ENCODE results near the gene POLR2L. TPM values are rescaled to one million over a fixed set of nuclear protein-coding genes. Genes with fewer than 3 reads are reported as not detected.

POLR2L gene
- total RNA-seq, 1 experiment from 2014 or later = 211 TPM

DNA sequence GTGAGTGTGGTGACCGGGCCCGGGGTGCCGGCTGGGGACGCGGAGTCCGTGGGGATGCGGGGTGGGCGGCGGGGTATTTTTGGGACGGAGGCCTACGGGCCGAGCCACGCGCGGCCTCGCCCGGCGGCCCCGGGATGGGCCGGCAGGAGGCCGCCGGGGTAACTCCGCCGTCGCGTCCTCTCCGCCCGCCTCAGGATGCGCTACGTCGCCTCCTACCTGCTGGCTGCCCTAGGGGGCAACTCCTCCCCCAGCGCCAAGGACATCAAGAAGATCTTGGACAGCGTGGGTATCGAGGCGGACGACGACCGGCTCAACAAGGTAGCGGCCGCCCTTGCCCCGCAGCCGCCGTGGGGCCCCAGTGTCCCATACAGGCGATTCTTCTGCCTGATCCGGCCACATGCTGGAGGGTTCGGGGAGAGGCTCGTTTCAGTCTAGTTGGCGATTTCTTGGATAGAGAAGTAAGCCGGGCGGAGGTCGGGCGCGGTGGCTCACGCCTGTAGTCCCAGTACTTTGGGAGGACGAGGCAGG, 32.2 kb downstream of the POLR2L start (continued):
- TF ChIP-seq, protein P1, sequence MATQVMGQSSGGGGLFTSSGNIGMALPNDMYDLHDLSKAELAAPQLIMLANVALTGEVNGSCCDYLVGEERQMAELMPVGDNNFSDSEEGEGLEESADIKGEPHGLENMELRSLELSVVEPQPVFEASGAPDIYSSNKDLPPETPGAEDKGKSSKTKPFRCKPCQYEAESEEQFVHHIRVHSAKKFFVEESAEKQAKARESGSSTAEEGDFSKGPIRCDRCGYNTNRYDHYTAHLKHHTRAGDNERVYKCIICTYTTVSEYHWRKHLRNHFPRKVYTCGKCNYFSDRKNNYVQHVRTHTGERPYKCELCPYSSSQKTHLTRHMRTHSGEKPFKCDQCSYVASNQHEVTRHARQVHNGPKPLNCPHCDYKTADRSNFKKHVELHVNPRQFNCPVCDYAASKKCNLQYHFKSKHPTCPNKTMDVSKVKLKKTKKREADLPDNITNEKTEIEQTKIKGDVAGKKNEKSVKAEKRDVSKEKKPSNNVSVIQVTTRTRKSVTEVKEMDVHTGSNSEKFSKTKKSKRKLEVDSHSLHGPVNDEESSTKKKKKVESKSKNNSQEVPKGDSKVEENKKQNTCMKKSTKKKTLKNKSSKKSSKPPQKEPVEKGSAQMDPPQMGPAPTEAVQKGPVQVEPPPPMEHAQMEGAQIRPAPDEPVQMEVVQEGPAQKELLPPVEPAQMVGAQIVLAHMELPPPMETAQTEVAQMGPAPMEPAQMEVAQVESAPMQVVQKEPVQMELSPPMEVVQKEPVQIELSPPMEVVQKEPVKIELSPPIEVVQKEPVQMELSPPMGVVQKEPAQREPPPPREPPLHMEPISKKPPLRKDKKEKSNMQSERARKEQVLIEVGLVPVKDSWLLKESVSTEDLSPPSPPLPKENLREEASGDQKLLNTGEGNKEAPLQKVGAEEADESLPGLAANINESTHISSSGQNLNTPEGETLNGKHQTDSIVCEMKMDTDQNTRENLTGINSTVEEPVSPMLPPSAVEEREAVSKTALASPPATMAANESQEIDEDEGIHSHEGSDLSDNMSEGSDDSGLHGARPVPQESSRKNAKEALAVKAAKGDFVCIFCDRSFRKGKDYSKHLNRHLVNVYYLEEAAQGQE (IDR thresholded peaks at IDR 0.05; ENCODE audit: low read depth) = no peak
- no peak for TF ChIP-seq SIN3A (IDR thresholded peaks at IDR 0.05; ENCODE audit: low read depth)
- TF ChIP-seq, protein P2, sequence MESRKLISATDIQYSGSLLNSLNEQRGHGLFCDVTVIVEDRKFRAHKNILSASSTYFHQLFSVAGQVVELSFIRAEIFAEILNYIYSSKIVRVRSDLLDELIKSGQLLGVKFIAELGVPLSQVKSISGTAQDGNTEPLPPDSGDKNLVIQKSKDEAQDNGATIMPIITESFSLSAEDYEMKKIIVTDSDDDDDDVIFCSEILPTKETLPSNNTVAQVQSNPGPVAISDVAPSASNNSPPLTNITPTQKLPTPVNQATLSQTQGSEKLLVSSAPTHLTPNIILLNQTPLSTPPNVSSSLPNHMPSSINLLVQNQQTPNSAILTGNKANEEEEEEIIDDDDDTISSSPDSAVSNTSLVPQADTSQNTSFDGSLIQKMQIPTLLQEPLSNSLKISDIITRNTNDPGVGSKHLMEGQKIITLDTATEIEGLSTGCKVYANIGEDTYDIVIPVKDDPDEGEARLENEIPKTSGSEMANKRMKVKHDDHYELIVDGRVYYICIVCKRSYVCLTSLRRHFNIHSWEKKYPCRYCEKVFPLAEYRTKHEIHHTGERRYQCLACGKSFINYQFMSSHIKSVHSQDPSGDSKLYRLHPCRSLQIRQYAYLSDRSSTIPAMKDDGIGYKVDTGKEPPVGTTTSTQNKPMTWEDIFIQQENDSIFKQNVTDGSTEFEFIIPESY (IDR thresholded peaks at IDR 0.05; ENCODE audit: extremely low read depth, insufficient replicate concordance, low read length) = no peak
- no peak for TF ChIP-seq POLR2AphosphoS5 (IDR thresholded peaks at IDR 0.05; ENCODE audit: low read depth, low read length)
- TF ChIP-seq EZH2 (IDR thresholded peaks at IDR 0.05) = no peak
- TF ChIP-seq FOSL1 (IDR thresholded peaks at IDR 0.05; ENCODE audit: low read depth) = no peak
- TF ChIP-seq JUND (IDR thresholded peaks at IDR 0.05) = no peak
- TF ChIP-seq EGR1 (IDR thresholded peaks at IDR 0.05; ENCODE audit: low read depth) = no peak
